SK-N-SH treated with all-trans-retinoic acid at 6 μM for 48 hours (cell line): ENCODE results near the gene PDIA4.

Source experiments
- ATAC-seq: fragments of 200-7000 bp; cut with Tn5 transposase; 3 replicates; pipeline ENCODE4 v1.9.1; 2020; ENCODE audit warnings: mild to moderate bottlenecking, moderate library complexity
- ARNTL ChIP-seq: fragments of 450-650 bp; formaldehyde crosslinking; IDR thresholded peaks from 2 replicates; pipeline ENCODE4 v1.5.0; 2020; ENCODE audit warnings: low read depth, mild to moderate bottlenecking, moderate library complexity, borderline replicate concordance
- BACH2 ChIP-seq: fragments of 250-450 bp; sonication (Bioruptor Pico); IDR thresholded peaks from 2 replicates; pipeline ENCODE4 v1.9.0; 2021; ENCODE audit warnings: mild to moderate bottlenecking, borderline replicate concordance
- CREB5 ChIP-seq: fragments of 250-450 bp; sonication (Bioruptor Pico); IDR thresholded peaks from 2 replicates; pipeline ENCODE4 v1.5.1; 2020; ENCODE audit warnings: low read depth, mild to moderate bottlenecking, moderate library complexity
- CSDC2 ChIP-seq: fragments of 250-450 bp; sonication (Bioruptor Pico); IDR thresholded peaks from 2 replicates; pipeline ENCODE4 v1.5.0; 2020; ENCODE audit warnings: mild to moderate bottlenecking, moderate library complexity
- CSRNP3 ChIP-seq: fragments of 250-450 bp; sonication (Bioruptor Pico); IDR thresholded peaks from 2 replicates; pipeline ENCODE4 v1.5.1; 2021; ENCODE audit warnings: mild to moderate bottlenecking, moderate library complexity
- ESRRG ChIP-seq: fragments of 250-450 bp; sonication (Bioruptor Pico); IDR thresholded peaks from 2 replicates; pipeline ENCODE4 v1.6.1; 2021; ENCODE audit warnings: mild to moderate bottlenecking
- GLIS3 ChIP-seq: fragments of 250-450 bp; sonication (Bioruptor Pico); IDR thresholded peaks from 2 replicates; pipeline ENCODE4 v1.5.0; 2020; ENCODE audit warnings: mild to moderate bottlenecking, moderate library complexity
- ISL1 ChIP-seq: fragments of 250-450 bp; sonication (Bioruptor Pico); IDR thresholded peaks from 2 replicates; pipeline ENCODE4 v2.1.2; 2022; ENCODE audit warnings: mild to moderate bottlenecking, moderate library complexity
- OSR1 ChIP-seq: fragments of 250-450 bp; sonication (Bioruptor Pico); IDR thresholded peaks from 2 replicates; pipeline ENCODE4 v1.8.0; 2022; ENCODE audit warnings: moderate library complexity, mild to moderate bottlenecking, inconsistent platforms
- PATZ1 ChIP-seq: fragments of 250-450 bp; sonication (Bioruptor Pico); IDR thresholded peaks from 2 replicates; pipeline ENCODE4 v1.8.0; 2020; ENCODE audit warnings: mild to moderate bottlenecking, moderate library complexity, borderline replicate concordance
- PPARA ChIP-seq: fragments of 250-450 bp; sonication (Bioruptor Pico); IDR thresholded peaks from 2 replicates; pipeline ENCODE4 v1.5.0; 2020; ENCODE audit warnings: mild to moderate bottlenecking, borderline replicate concordance
- RARB ChIP-seq: fragments of 250-450 bp; sonication (Bioruptor Pico); IDR thresholded peaks from 2 replicates; pipeline ENCODE4 v1.8.0; 2021; ENCODE audit warnings: mild to moderate bottlenecking, moderate library complexity
- SNAI2 ChIP-seq: fragments of 250-450 bp; sonication (Bioruptor Pico); IDR thresholded peaks from 2 replicates; pipeline ENCODE4 v1.5.0; 2020; ENCODE audit warnings: mild to moderate bottlenecking, moderate library complexity
- TCF4 ChIP-seq: fragments of 250-450 bp; sonication (Bioruptor Pico); IDR thresholded peaks from 2 replicates; pipeline ENCODE4 v1.8.0; 2021; ENCODE audit warnings: mild to moderate bottlenecking, moderate library complexity, borderline replicate concordance
- TOX ChIP-seq: fragments of 250-450 bp; sonication (Bioruptor Pico); IDR thresholded peaks from 2 replicates; pipeline ENCODE4 v1.8.0; 2021; ENCODE audit warnings: mild to moderate bottlenecking, moderate library complexity, borderline replicate concordance
- TSHZ2 ChIP-seq: fragments of 250-450 bp; sonication (Bioruptor Pico); IDR thresholded peaks from 2 replicates; pipeline ENCODE4 v1.5.0; 2020; ENCODE audit warnings: mild to moderate bottlenecking, moderate library complexity
- ZC3H10 ChIP-seq: fragments of 250-450 bp; sonication (Bioruptor Pico); IDR thresholded peaks from 2 replicates; pipeline ENCODE4 v1.5.1; 2021; ENCODE audit warnings: mild to moderate bottlenecking, moderate library complexity
- ZFP3 ChIP-seq: fragments of 250-450 bp; sonication (Bioruptor Pico); IDR thresholded peaks from 2 replicates; pipeline ENCODE4 v1.5.0; 2020; ENCODE audit warnings: mild to moderate bottlenecking, moderate library complexity
- ZFP30 ChIP-seq: fragments of 450-650 bp; formaldehyde crosslinking; IDR thresholded peaks from 2 replicates; pipeline ENCODE4 v1.5.0; 2022; ENCODE audit warnings: mild to moderate bottlenecking, moderate library complexity
- ZNF565 ChIP-seq: fragments of 450-650 bp; formaldehyde crosslinking; conservative IDR thresholded peaks from 2 replicates; pipeline ENCODE4 v1.5.0; 2020; ENCODE audit warnings: low read depth, mild to moderate bottlenecking, moderate library complexity
- ZNF70 ChIP-seq: fragments of 450-650 bp; formaldehyde crosslinking; IDR thresholded peaks from 2 replicates; pipeline ENCODE4 v1.5.0; 2020; ENCODE audit warnings: mild to moderate bottlenecking, moderate library complexity
- ZNF8 ChIP-seq: fragments of 450-650 bp; formaldehyde crosslinking; IDR thresholded peaks from 2 replicates; pipeline ENCODE4 v1.5.0; 2020; ENCODE audit warnings: mild to moderate bottlenecking, moderate library complexity

Gene PDIA4

GRCh38 chr7:148972375-148972774, 55.9 kb downstream of the PDIA4 start:
- ATAC-seq: no peak
- TF ChIP-seq CREB5 (CRISPR knock-in tag) (no peak), ARNTL (no peak), TSHZ2 (CRISPR knock-in tag) (no peak), TOX (CRISPR knock-in tag) (no peak), ZC3H10 (CRISPR knock-in tag) (no peak), ZNF8 (no peak), CSRNP3 (no peak), ISL1 (no peak), GLIS3 (CRISPR knock-in tag) (no peak), OSR1 (CRISPR knock-in tag) (no peak), ZNF70 (CRISPR knock-in tag) (no peak), PPARA (CRISPR knock-in tag) (no peak), ZNF565 (no peak), ZFP30 (CRISPR knock-in tag) (no peak), ESRRG (CRISPR knock-in tag) (no peak), BACH2 (CRISPR knock-in tag) (no peak), RARB (CRISPR knock-in tag) (no peak), CSDC2 (CRISPR knock-in tag) (no peak), TCF4 (CRISPR knock-in tag) (no peak), SNAI2 (no peak)
- TF ChIP-seq, all 23 proteins: peak for 0

GRCh38 chr7:148967602-148968001, 60.7 kb downstream of the PDIA4 start:
- ATAC-seq: no peak
- TF ChIP-seq CSDC2 (CRISPR knock-in tag) (no peak), TSHZ2 (CRISPR knock-in tag) (no peak), TCF4 (CRISPR knock-in tag) (no peak), ESRRG (CRISPR knock-in tag) (no peak), ZFP30 (CRISPR knock-in tag) (no peak), PATZ1 (CRISPR knock-in tag) (no peak), ZFP3 (CRISPR knock-in tag) (no peak), PPARA (CRISPR knock-in tag) (no peak), CSRNP3 (no peak), OSR1 (CRISPR knock-in tag) (no peak), SNAI2 (no peak), GLIS3 (CRISPR knock-in tag) (no peak), CREB5 (CRISPR knock-in tag) (no peak), ISL1 (no peak), TOX (CRISPR knock-in tag) (no peak), BACH2 (CRISPR knock-in tag) (no peak), RARB (CRISPR knock-in tag) (no peak), ZNF70 (CRISPR knock-in tag) (no peak)
